Measurements from ENCODE around the gene EDARADD.

- TF ChIP-seq EZH2 (IDR thresholded peaks at IDR 0.05; ENCODE audit: insufficient read depth, poor library complexity, severe bottlenecking) (no peak), EZH2phosphoT487 (IDR thresholded peaks at IDR 0.05; ENCODE audit: insufficient read depth, low read depth) (no peak)
Measured at GRCh38 chr1:236501093-236501492, 107.0 kb downstream of the EDARADD start.

Measured in GM23248 (cell line).